ENCODE results near the gene NLK.
"Not testable (repeated sequence)": the region's sequence is repeated elsewhere in the genome, so short reads cannot be mapped to it uniquely, and the experiment has no call there.

NLK gene

GRCh38 chr17:28161311-28161710 is 118.8 kb downstream of the NLK start:
- DNase-seq, result no peak

GRCh38 chr17:28166478-28166877 is 124.0 kb downstream of the NLK start:
- DNase-seq, result no peak

GRCh38 chr17:28169621-28170349 is 127.3 kb downstream of the NLK start:
- no peak for DNase-seq

- DNase-seq, result no peak
Measured at GRCh38 chr17:28170771-28171170, 128.3 kb downstream of the NLK start.

GRCh38 chr17:28173031-28173561 is 130.6 kb downstream of the NLK start:
- DNase-seq, result no peak

GRCh38 chr17:28173801-28174200 is 131.3 kb downstream of the NLK start:
- no peak for DNase-seq

- DNase-seq, result peak in 1 of 5 donors; percentile 51
Measured at GRCh38 chr17:28174352-28175046, 132.0 kb downstream of the NLK start.

- DNase-seq, result no peak
Measured at GRCh38 chr17:28177351-28177750, 134.9 kb downstream of the NLK start.

- DNase-seq, result no peak
Measured at GRCh38 chr17:28178800-28179199, 136.3 kb downstream of the NLK start.

- DNase-seq, result peak in 1 of 5 donors; percentile 5
Measured at GRCh38 chr17:28180449-28180848, 138.0 kb downstream of the NLK start.

GRCh38 chr17:28181568-28181967 is 139.1 kb downstream of the NLK start:
- DNase-seq, result no peak

- no peak for DNase-seq
Measured at GRCh38 chr17:28182559-28182958, 140.1 kb downstream of the NLK start.

- DNase-seq, result no peak
Measured at GRCh38 chr17:28185658-28186057, 143.2 kb downstream of the NLK start.

- DNase-seq, result not testable (repeated sequence)
Measured at GRCh38 chr17:28186472-28186871, 144.0 kb downstream of the NLK start.

- no peak for DNase-seq
Measured at GRCh38 chr17:28187931-28188330, 145.5 kb downstream of the NLK start.

GRCh38 chr17:28188841-28189263 is 146.4 kb downstream of the NLK start:
- DNase-seq, result no peak

GRCh38 chr17:28189667-28190066 is 147.2 kb downstream of the NLK start:
- DNase-seq, result no peak

GRCh38 chr17:28191018-28191417 is 148.5 kb downstream of the NLK start:
- no peak for DNase-seq

- no peak for DNase-seq
Measured at GRCh38 chr17:28193241-28193640, 150.8 kb downstream of the NLK start.

- no peak for DNase-seq
Measured at GRCh38 chr17:28194382-28194781, 151.9 kb downstream of the NLK start.

- no peak for DNase-seq
Measured at GRCh38 chr17:28196636-28197035, 154.2 kb downstream of the NLK start.

- no peak for DNase-seq
Measured at GRCh38 chr17:28199115-28199514, 156.6 kb downstream of the NLK start.

- no peak for DNase-seq
Measured at GRCh38 chr17:28199728-28200127, 157.3 kb downstream of the NLK start.

- no peak for DNase-seq
Measured at GRCh38 chr17:28201315-28201714, 158.8 kb downstream of the NLK start.

All from T-helper 1 cell (primary cell).